Activated naive CD8-positive, alpha-beta T cell treated with anti-CD3 and anti-CD28 coated beads, Interleukin-2, amount 50 U/mL, for 16 hours (primary cell): Measurements from ENCODE around the gene NSDHL.

Experiments
- DNase-seq: peaks from one replicate; pipeline ENCODE4 v3.0.0-alpha.2; 2020; ENCODE audit warnings: low read depth, low spot score

Gene NSDHL

GRCh38 chrX:152913346-152913745 lies 82.5 kb downstream of the NSDHL start:
- no peak for DNase-seq

GRCh38 chrX:152913910-152914309 lies 83.0 kb downstream of the NSDHL start:
- no peak for DNase-seq

GRCh38 chrX:152915541-152916241 lies 84.8 kb downstream of the NSDHL start:
- no peak for DNase-seq

- no peak for DNase-seq
Observed at GRCh38 chrX:152917656-152918579, 87.1 kb downstream of the NSDHL start.

- DNase-seq, result no peak
Observed at GRCh38 chrX:152918707-152919106, 87.8 kb downstream of the NSDHL start.
